ENCODE measurements around the gene DUXA.

The DUXA gene

GRCh38 chr19:57106722-57107235 lies 60.5 kb downstream of the DUXA start:
- DNase-seq (ENCODE audit: low read depth), result no peak
- no peak overlapping the region for H3K4me3 ChIP-seq (ENCODE audit: low read depth, low read length)
- no peak for TF ChIP-seq CTCF (IDR thresholded peaks at IDR 0.05; ENCODE audit: low read depth, low read length, missing control alignments)

DNA sequence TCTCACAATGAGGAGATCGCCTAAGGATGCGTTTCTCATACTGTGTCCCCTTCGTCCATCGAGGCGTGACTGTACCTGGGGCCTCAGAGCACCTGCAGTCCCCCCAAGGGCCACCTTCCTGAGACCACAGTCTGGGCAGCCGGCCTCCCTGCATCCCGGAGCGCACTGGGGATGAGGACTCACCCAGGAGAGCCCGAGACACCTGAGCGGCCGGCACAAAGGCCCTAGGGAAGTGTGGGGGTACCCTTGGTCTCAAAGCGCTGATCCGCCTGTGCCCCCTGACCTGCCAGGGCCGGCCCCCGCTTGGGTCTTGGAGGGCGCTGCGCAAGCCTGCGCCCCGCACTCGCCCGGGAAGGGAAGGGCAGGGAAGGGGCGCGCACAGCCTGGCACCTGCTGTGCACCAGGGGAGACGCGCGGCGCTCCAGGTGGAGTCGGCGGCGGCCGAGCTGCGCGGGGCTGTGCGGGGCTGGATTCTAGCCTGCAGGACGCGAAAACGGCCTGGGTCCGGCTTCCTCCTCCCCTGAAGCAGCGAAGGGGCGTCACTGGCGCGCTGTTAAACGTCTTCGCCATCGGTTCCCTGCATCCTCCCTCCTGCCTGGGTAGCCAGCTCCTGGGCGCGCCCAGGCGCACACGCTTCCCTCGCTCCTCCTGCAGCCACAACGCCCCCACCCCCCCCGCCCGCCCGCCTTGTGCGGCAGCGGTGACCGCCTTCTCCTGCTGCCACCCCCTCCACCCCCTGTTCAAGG lies 61.1 kb downstream of the DUXA start:
- TF ChIP-seq CTCF (IDR thresholded peaks at IDR 0.05; ENCODE audit: low read depth, low read length, missing control alignments), result no peak
- DNase-seq (ENCODE audit: low read depth), result no peak
- H3K4me3 ChIP-seq (ENCODE audit: low read depth, low read length), result no peak overlapping the region
